ENCODE results near the gene PFKFB4. TPM values are rescaled to one million over a fixed set of nuclear protein-coding genes. Genes with fewer than 3 reads are reported as not detected.

PFKFB4 gene
- total RNA-seq, 1 donor from 2014 or later, result 1.1 TPM

GRCh38 chr3:48588230-48588629, 31.6 kb upstream of the PFKFB4 start:
- no peak for DNase-seq
- intact Hi-C loops (cut with DNase I), result no loop called here
- ATAC-seq (ENCODE audit: poor library complexity), result no peak

- intact Hi-C loops (cut with DNase I), result no loop called here
These were observed 31.1 kb upstream of the PFKFB4 start for GRCh38 chr3:48587686-48588085.

GRCh38 chr3:48585411-48585810, 28.8 kb upstream of the PFKFB4 start:
- intact Hi-C loops (cut with DNase I), result no loop called here
- ATAC-seq (ENCODE audit: poor library complexity) (no peak), DNase-seq (no peak)

More at GRCh38 chr3:48587686-48588085, 31.1 kb upstream of the PFKFB4 start:
- no peak for ATAC-seq (ENCODE audit: poor library complexity)
- no peak for DNase-seq

- no peak for DNase-seq
- no peak for ATAC-seq (ENCODE audit: poor library complexity)
- intact Hi-C loops (cut with DNase I), result no loop called here
These were observed 28.2 kb upstream of the PFKFB4 start for GRCh38 chr3:48584836-48585235.

GRCh38 chr3:48581621-48582481, 25.2 kb upstream of the PFKFB4 start:
- DNase-seq (no peak), ATAC-seq (ENCODE audit: poor library complexity) (no peak)
- intact Hi-C loops (cut with DNase I), result no loop called here

GRCh38 chr3:48576647-48577046, 20.0 kb upstream of the PFKFB4 start:
- no peak for ATAC-seq (ENCODE audit: poor library complexity)
- DNase-seq, result no peak
- intact Hi-C loops (cut with DNase I), result no loop called here

GRCh38 chr3:48575366-48575765, 18.8 kb upstream of the PFKFB4 start:
- intact Hi-C loops (cut with DNase I), result no loop called here
- no peak for ATAC-seq (ENCODE audit: poor library complexity)
- no peak for DNase-seq

GRCh38 chr3:48573973-48574585, 17.5 kb upstream of the PFKFB4 start:
- intact Hi-C loops (cut with DNase I), result no loop called here
- no peak for DNase-seq
- no peak for ATAC-seq (ENCODE audit: poor library complexity)

- no peak for ATAC-seq (ENCODE audit: poor library complexity)
- no peak for DNase-seq
- intact Hi-C loops (cut with DNase I), result no loop called here
These were observed 15.9 kb upstream of the PFKFB4 start for GRCh38 chr3:48572517-48572916.

- intact Hi-C loops (cut with DNase I), result no loop called here
- no peak for DNase-seq
These were observed 15.3 kb upstream of the PFKFB4 start for GRCh38 chr3:48571938-48572337.

GRCh38 chr3:48569808-48570450, 13.3 kb upstream of the PFKFB4 start:
- ATAC-seq (ENCODE audit: poor library complexity) (no peak), DNase-seq (no peak)
- intact Hi-C loops (cut with DNase I), result no loop called here

More at GRCh38 chr3:48571938-48572337, 15.3 kb upstream of the PFKFB4 start:
- ATAC-seq (ENCODE audit: poor library complexity), result no peak

- ATAC-seq (ENCODE audit: poor library complexity), result no peak
- DNase-seq, result no peak
- intact Hi-C loops (cut with DNase I), result no loop called here
These were observed 12.8 kb upstream of the PFKFB4 start for GRCh38 chr3:48569400-48569799.

- DNase-seq, result no peak
- intact Hi-C loops (cut with DNase I), result no loop called here
- no peak for ATAC-seq (ENCODE audit: poor library complexity)
These were observed 11.9 kb upstream of the PFKFB4 start for GRCh38 chr3:48568476-48568875.

- DNase-seq, result no peak
- ATAC-seq (ENCODE audit: poor library complexity), result no peak
- intact Hi-C loops (cut with DNase I), result no loop called here
These were observed 10.9 kb upstream of the PFKFB4 start for GRCh38 chr3:48567500-48567899.

GRCh38 chr3:48567090-48567489, 10.5 kb upstream of the PFKFB4 start:
- intact Hi-C loops (cut with DNase I), result no loop called here

GRCh38 chr3:48566401-48566760, 9.8 kb upstream of the PFKFB4 start:
- no peak for DNase-seq
- intact Hi-C loops (cut with DNase I), result no loop called here
- ATAC-seq (ENCODE audit: poor library complexity), result no peak

More at GRCh38 chr3:48567090-48567489, 10.5 kb upstream of the PFKFB4 start:
- no peak for ATAC-seq (ENCODE audit: poor library complexity)
- no peak for DNase-seq

GRCh38 chr3:48565591-48566400, 9.2 kb upstream of the PFKFB4 start:
- ATAC-seq (ENCODE audit: poor library complexity), result no peak
- no peak for DNase-seq
- intact Hi-C loops (cut with DNase I), result no loop called here

- no peak for DNase-seq
- intact Hi-C loops (cut with DNase I), result no loop called here
These were observed 8.6 kb upstream of the PFKFB4 start for GRCh38 chr3:48565186-48565585.

GRCh38 chr3:48564667-48565066, 8.1 kb upstream of the PFKFB4 start:
- no peak for ATAC-seq (ENCODE audit: poor library complexity)
- intact Hi-C loops (cut with DNase I), result loop anchor here (5.0 kb wide), 1 partner anchor 43 kb away; the partner anchor contains the start of gene UQCRC1
- no peak for DNase-seq

More at GRCh38 chr3:48565186-48565585, 8.6 kb upstream of the PFKFB4 start:
- ATAC-seq (ENCODE audit: poor library complexity), result no peak

All from Right ventricle myocardium superior (tissue), 1 donor.